ENCODE measurements around the gene ZP4. TPM values are rescaled to one million over a fixed set of nuclear protein-coding genes. Genes with fewer than 3 reads are reported as not detected.

The ZP4 gene
- total and polyA plus RNA-seq, 12 donors = not detected

- WGBS, 2 donors = 71 to 75% methylated on average over 7 of the region's 7 CpGs
- no peak overlapping the region for H3K4me3 ChIP-seq
- no peak overlapping the region for H3K27ac ChIP-seq
- H3K27me3 ChIP-seq = peaks cover 0 to 5% (median 0%) of the 10 kb centered on the region in 7 donors
- H3K4me1 ChIP-seq = no peaks in the 10 kb centered on the region
- TF ChIP-seq CTCF (IDR thresholded peaks at IDR 0.05) = no peak
- ATAC-seq (no peak), DNase-seq (no peak)
- no peaks in the 10 kb centered on the region for H3K9me3 ChIP-seq
- no peaks in the 10 kb centered on the region for H3K36me3 ChIP-seq
- intact Hi-C loops (cut with DNase I) = no loop called here
These were observed 306 bp downstream of the ZP4 start for GRCh38 chr1:237890416-237890815.

GRCh38 chr1:237888143-237888542, 2.6 kb downstream of the ZP4 start:
- Histone ChIP-seq H3K36me3 (no peaks in the 10 kb centered on the region), H3K4me3 (no peak overlapping the region), H3K4me1 (no peaks in the 10 kb centered on the region), H3K27ac (no peak overlapping the region), H3K9me3 (no peaks in the 10 kb centered on the region), H3K27me3 (peaks cover 0 to 5% (median 0%) of the 10 kb centered on the region in 7 donors)
- WGBS, 2 donors = 72 to 83% methylated on average over 4 of the region's 4 CpGs
- ATAC-seq = no peak
- intact Hi-C loops (cut with DNase I) = no loop called here
- DNase-seq = no peak
- no peak for TF ChIP-seq CTCF (IDR thresholded peaks at IDR 0.05)

- Histone ChIP-seq H3K27me3 (peaks cover 0 to 5% (median 0%) of the 10 kb centered on the region in 7 donors), H3K4me3 (no peak overlapping the region), H3K9me3 (no peaks in the 10 kb centered on the region), H3K4me1 (no peaks in the 10 kb centered on the region), H3K36me3 (no peaks in the 10 kb centered on the region), H3K27ac (no peak overlapping the region)
- DNase-seq = no peak
- WGBS, 2 donors = 90 to 91% methylated on average over 4 of the region's 4 CpGs
- TF ChIP-seq CTCF (IDR thresholded peaks at IDR 0.05) = no peak
- no peak for ATAC-seq
- intact Hi-C loops (cut with DNase I) = no loop called here
These were observed 3.2 kb downstream of the ZP4 start for GRCh38 chr1:237887542-237887941.

- Histone ChIP-seq H3K36me3 (no peaks in the 10 kb centered on the region), H3K9me3 (no peaks in the 10 kb centered on the region), H3K4me3 (no peak overlapping the region), H3K27ac (no peak overlapping the region), H3K27me3 (peaks cover 0 to 14% (median 0%) of the 10 kb centered on the region in 7 donors), H3K4me1 (no peaks in the 10 kb centered on the region)
- ATAC-seq = no peak
- intact Hi-C loops (cut with DNase I) = no loop called here
- no peak for TF ChIP-seq CTCF (IDR thresholded peaks at IDR 0.05)
- 64 to 70% methylated on average over 2 of the region's 2 CpGs for WGBS, 2 donors
- DNase-seq = no peak
These were observed 6.5 kb downstream of the ZP4 start for GRCh38 chr1:237884237-237884636.

- DNase-seq (no peak), ATAC-seq (no peak)
- no peak for TF ChIP-seq CTCF (IDR thresholded peaks at IDR 0.05)
- Histone ChIP-seq H3K27me3 (peaks cover 0 to 14% (median 0%) of the 10 kb centered on the region in 7 donors), H3K4me3 (no peak overlapping the region), H3K9me3 (no peaks in the 10 kb centered on the region), H3K27ac (no peak overlapping the region), H3K4me1 (no peaks in the 10 kb centered on the region), H3K36me3 (no peaks in the 10 kb centered on the region)
- intact Hi-C loops (cut with DNase I) = no loop called here
These were observed 11.5 kb downstream of the ZP4 start for GRCh38 chr1:237879195-237879594.

Data from heart right ventricle (tissue), 16 donors.